Activated effector memory CD4-positive, alpha-beta T cell treated with anti-CD3 and anti-CD28 coated beads, Interleukin-2, amount 50 U/mL, for 16 hours (primary cell): ENCODE data around the gene LY86.

Experiments
- DNase-seq: peaks from one replicate; pipeline ENCODE4 v3.0.0-alpha.2; 2020

Gene LY86

DNA sequence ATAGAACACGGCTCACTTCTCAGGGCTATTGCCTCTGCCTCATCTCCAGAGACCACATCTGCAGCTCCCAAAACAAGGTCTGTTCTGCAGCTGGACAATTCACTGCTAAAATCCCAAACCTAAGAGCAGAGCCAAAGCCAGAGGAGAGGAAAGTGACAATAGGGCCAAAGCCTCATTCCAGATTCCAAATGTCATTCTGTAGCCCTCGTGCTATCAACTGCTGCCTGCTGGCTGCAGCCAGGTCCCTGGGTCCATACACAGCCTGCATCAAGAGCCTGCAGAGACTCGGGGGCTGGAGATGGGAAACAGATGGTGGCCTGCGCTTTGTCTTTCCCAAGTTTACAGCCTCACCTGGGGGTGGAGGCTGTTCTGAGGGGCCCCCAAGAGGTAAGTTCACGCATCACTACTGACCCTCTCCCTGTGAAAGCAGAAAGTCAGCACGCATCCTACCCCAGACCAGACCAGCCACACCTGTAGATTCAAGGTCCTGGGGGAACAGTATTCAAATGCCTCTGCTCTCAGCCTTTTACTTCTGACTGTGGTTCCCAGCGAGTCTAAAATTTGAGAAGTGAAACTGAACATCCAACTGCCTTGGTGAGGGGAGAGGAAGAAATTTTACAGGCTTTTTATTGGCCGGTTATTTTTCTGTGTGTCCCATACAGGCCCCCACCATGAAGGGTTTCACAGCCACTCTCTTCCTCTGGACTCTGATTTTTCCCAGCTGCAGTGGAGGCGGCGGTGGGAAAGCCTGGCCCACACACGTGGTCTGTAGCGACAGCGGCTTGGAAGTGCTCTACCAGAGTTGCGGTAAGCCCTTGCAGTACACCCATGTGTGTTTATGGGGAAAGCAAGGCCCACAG lies at the start of gene LY86:
TSS of gene LY86 (plus strand) at position 657 of the 860 bp plus-strand sequence. CDS start at position 672, 15 bp downstream.
- no peak for DNase-seq

DNA sequence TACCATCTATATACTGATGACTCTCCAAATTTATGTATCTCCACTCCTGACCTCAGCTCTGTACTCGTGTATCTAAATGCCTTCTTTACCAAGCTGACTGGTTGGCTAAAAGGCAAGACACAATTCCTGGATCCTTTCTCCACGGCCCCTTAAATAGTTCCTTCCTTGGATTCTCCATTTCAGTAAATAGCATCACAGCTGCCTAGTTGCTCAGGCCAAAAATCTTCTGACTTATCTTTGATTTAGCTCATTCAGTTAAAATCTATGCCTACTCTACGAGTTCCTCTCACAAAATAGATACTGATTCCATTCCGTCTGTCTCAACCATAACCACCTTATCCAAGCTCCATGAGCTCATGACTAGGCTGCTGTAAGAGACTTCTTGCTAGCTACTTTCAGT lies 49.5 kb upstream of the LY86 start:
- DNase-seq = no peak

DNA sequence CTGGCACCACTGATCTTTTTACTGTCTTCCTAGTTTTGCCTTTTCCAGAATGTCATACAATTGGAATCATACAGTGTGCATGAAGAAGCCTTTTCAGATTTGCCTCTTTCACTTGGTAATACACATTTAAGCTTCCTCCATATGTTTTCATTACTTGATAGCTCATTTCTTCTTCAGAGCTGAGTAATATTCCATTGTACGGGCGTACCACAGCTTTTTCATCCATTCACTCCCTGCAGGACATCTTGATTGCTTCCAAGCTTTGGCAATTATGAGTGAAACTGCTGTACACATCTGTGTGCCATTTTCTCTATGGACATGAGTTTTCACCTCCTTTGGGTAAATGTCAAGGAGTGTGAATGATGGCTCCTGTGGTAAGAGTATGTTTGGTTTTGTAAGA lies 46.2 kb upstream of the LY86 start:
- no peak for DNase-seq

DNA sequence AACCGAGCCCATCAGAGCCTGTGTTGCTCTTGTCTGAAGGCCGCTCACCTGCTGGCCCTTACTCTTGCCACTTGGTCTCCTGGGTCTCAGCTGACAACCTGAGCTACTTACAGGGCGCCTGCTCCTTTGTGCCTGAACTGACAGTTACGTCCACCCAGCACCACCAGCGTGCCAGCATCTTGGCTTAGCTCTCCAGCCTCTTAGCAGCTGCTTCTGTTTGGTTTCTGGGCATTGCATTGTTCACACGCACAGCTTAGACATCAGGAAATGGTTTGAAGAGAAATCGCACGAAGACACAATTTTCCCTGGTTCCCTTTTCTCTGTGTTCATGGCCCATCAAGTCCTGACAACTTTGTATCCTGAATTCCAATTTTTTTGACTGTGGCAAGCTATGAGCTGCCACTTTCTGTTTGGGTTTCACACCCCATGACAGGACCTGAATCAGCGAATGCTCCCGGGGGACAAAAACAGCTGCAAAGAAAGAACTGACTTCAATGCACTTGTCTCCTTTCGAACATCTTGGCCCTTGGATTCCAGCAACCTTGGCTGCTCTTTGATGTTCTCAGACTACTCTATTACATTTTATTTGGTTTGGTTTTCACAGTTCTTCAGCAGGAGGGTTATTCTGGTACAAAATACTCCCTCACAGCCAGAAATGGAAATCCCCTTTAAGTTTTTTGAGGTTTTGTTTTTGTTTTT lies 45.2 kb upstream of the LY86 start:
- DNase-seq = no peak

DNA sequence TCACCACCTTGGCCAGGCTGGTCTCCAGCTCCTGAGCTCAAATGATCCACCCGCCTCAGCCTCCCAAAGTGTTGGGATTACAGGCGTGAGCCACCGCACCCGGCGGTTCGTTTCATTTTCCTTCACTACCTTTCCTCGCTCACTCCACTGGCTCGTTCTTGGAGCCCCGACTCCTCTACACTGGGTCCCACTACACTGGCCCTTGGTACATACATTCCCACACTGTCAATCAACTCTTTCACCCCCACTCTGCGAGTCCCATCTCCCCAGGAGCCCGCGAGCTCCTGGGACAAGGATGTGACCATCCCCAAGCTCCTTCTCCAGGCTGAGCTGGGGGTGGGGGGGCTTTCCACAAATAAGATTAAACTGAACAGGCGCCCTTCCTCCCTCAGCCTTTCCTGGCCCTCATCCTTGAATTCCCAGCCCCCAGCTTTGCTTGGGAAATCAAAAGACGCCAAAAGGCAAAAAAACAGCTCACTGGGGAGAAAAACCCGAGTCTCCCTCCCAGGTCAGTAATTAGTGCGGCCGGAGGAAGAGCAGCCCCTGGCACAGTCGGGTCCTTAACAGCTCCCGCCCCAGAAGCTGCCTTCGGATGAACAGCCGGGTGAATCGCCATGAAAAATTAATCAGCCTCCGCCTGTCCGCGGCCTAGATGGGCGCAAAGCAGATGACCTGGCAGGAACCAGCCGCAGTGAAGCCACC lies 42.8 kb upstream of the LY86 start:
- DNase-seq = no peak

DNA sequence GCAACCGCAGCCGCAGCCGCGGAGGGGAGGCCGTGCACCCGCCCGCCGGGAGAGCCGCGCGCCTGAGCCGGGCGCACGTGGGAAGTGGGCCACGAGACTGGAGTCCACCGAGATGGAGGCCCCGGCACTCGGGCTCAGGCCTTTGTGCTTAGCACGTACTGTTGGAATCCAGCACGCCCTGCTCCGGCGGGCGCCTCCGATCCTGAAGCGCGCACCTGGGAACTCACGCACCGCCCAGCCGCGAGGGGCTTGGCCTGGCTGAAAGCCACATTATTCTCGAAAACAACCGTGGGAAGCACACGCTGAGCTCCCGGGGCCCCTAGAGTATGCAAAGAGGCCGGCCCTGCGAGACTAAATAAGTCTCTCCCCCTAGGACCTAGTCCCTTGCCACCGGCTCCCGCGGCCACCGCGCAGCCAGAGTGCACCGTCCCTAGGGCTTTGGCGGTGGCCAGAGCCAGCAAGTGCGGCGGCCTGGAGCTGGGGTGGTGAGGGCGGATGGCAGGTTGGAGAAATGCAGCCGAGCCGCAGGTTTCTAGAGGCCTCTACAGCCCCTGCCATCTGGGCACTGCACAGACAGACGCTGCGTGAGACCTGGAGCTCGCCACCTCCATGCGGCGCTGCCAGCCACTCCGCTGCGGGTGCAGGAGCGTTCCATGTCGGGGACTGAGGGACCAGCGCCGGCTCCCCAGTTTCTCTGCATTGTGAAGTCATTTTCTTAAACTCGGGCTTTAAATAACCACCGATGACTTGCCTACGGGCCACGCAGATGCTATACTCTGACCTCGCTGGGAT lies 42.0 kb upstream of the LY86 start:
- peak; percentile 64 for DNase-seq

DNA sequence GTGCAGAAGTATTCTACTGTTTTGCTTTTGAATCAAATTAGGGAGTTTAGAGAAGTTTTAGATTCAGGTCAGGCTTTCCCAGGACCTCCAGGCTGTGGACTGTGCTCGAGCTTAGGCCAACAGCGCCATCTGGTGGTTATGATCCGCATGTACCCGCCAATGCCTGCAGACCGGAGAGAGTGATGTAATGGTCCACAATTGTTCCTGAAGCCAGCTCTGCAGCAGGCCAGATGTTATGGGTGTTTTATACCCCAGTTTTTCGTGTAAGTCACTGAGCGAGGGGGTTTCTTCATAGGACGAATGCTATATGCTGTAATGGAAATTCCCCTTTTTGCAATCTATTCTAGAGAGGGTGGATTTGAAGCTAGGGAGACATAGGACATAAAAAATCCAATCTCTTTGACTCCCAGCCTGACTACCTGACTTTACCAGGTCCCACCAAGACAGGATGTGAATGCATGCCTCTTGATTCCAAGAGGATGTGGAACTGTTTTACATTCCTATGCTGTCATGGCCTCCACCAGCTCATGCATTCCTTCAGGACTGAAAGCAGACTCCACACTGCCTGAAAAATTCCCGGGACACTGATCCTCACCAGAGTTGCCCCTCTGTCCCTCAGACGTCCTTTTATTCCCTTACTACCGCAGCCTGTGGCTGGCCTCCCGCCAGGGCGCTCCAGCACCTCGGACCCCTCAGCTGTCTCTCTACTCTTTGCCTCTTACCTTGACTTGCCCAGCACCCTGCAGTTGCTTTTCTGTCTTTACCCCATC lies 41.2 kb upstream of the LY86 start:
- peak; percentile 92 for DNase-seq

DNA sequence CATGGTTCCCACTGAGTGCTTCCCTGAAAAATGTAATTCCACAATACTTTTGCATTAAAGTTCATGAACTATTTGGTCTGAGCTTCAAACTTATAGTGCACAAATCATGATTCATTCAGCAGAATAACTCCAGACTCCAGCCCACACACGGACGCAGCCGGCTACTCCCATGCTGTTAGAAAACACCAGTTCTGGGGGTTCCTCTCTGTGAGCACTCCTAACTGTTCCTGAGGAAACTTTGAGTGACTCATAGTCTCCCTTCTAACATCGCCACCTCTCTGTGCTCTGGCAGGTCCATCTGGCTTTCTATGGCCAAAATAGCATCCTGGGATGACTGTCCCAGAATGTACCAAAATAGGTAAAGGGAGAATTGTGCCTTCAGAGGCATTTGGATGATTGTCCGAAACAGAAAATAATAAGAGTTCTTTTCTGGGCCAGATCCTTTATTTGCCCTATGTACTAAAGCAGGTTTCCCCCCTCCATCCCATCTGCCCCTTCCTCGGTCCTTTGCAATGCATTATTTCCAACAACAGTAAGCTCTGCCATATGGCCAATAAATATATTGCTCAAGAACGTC lies 32.3 kb upstream of the LY86 start:
- no peak for DNase-seq

DNA sequence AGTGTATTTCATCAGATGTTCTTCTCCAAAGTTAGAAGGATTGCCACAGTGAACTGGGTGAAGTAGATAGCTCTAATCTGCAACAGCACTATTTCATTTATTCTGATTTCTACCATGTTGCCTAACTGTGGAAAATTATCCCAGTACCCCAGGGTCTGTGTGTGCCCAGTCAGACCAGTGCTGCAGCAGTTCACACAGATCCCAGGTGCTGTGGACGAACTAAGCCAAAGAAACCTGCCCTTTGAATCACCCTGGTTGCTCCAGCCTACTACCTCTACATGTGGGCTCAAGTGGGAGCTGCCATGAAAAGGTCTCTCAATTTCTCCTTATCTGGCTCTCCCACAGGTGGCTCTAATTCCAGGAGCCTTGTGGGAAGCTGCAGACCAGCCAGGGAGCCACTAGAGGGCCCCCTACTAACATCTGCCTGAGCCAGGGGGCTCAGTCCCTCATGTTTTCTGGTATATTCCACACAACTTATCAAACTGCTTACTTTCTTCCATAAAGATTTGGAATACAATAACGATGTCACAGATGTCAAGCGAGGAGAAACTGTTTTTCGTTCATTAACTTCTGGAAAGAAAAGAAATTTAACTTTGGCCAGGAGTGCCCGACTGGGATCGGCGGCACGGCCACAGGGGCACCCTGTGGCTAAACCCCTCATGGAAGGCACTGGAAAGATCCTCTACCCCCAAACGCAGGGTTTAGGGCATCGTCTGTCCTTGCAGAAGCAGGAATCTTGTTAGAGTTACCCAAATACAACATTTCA lies 31.6 kb upstream of the LY86 start:
- peak; percentile 71 for DNase-seq

DNA sequence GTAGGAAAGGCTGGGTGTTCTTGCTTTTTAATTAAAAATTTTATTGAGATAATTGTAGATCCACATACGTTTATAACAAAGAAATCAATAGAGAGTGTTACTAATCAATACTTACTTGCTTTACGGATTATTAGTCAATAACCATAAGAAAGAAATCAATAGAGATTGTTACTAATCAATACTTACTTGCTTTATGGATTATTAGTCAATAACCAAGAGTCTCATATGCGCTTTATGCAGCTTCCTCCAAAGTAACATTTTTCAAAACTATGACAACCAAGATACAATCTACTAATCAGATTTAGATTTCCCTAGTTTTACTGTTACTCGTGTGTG lies 31.0 kb upstream of the LY86 start:
- no peak for DNase-seq

DNA sequence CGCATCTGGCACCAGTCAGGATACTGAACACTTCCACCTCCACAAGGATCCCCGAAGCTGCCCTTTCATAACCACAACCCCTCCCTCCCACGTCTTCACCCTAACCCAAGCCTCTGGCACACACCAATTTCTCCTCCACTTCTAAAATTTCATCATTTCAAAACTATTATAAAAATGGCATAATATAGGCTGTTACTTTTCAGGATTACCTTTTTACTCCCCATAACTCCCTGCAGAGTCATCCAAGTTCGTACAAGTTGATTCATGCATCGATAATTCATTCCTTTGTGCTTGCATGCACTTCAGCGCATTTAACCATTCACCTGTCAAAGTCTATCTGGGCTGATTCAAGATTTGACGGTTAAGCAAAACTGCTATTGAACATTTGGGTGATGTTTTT lies 30.6 kb upstream of the LY86 start:
- DNase-seq = no peak

DNA sequence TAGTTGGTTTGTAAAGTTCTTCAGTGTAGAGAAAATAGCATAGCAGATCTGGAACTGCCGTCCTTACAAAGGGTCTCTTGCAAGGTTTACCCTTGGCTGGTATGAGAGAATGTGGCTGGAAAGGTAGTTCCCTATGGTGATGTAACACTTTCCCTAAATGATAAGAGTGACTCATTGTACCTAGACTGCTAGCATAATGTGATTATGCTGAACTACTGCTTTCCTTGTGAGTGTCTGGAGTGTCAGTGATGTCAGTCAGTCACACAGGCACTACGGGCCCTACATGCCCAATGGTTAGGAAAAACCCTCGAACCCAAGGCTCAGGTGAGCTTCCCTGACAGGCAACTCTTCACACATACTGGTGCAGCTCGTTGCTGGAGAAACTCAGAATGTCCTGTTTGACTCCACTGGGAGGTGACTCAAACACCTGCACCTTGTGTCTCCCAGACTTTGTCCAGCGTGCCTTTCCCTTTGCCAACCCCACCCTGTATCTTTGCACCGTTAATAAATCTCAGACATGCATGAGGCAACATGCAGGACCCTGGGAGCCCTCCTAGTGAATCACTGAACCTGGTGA lies 28.4 kb upstream of the LY86 start:
- DNase-seq = no peak

DNA sequence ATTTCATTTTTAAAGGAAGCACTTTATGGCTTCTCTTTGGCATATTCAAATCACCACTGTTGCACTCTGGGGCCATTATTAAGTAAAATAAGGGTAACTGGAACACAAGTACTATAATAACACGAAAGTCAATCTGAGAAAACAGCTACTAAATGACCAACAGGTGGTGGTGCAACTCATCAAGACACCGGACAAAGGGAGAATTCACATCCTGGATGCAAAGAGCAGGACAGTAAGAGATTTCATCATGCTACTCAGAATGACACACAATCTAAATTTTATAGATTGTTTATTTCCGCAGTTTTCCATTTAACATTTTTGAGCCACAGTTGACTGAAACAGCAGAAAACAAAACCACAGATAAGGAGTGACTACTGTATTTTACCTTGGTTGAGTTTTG lies 27.6 kb upstream of the LY86 start:
- no peak for DNase-seq

DNA sequence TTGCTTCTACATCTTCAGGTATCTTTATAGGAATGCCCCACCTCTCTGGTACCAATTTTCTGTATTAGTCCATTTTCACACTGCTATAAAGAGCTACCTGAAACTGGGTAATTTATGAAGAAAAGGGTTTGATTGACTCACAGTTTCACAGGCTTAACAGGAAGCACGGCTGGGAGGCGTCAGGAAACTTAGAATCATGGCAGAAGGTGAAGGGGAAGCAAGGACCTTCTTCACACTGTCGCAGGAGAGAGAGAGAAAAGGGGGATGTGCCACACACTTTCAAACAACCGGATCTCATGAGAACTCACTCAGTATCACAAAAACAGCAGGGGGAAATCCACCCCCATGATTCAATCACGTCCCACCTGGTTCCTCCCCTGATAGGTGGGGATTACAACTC lies 24.4 kb upstream of the LY86 start:
- no peak for DNase-seq

DNA sequence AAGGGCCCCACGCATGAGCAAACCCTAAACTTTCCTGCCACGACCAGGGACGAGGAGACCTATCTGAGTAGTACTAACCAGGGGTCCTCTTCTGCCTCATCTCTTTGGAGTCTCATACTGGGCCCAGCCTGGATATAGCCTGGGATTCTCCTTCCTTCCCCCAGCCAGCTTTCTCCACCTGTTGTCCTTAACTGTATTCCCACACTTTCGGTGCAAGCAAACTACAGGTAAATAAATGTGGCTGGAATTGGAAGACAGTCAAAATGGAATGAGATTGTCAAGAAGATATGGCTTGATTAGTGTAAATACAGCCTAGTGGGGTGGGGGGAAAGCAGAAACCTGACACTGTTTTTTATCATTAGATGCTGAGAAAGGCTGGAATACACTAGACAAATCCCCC lies 23.5 kb upstream of the LY86 start:
- no peak for DNase-seq

DNA sequence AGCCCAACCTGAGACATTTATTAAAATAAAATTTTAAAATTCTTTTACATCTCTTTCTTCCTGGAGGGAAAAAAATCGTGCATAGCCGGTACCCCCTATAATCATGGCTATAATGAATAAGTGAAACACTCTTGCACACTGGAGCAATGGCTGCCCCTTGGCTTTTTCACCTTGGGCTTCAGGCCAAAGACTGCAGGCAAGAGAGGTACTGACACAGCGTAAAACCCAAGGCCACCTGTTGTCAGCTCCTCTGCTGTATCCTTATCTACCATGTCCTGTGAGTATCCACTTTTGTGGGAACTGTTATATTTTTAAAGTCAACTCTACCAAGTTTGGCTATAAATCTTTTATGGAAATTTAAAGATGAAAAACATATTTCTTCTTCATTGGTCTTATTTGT lies 23.0 kb upstream of the LY86 start:
- DNase-seq = no peak

DNA sequence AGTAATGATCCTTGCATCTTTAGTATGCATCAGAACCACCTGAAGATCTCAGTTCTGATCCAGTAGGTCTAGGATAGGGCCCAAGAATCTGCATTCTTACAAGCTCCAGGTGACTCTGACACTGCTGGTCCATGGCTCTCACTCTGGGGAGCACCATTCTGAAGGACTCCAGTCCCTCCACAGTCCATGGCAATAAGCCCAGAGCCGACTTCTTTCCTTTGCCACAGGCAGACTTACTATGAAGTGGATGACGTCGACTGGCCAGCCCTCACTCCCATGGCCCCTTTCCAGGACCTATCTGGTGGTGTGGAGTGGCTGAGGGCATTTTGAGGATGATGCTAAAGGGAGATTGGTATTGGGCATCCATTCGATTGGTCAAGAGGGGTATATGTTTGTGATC lies 21.8 kb upstream of the LY86 start:
- no peak for DNase-seq

DNA sequence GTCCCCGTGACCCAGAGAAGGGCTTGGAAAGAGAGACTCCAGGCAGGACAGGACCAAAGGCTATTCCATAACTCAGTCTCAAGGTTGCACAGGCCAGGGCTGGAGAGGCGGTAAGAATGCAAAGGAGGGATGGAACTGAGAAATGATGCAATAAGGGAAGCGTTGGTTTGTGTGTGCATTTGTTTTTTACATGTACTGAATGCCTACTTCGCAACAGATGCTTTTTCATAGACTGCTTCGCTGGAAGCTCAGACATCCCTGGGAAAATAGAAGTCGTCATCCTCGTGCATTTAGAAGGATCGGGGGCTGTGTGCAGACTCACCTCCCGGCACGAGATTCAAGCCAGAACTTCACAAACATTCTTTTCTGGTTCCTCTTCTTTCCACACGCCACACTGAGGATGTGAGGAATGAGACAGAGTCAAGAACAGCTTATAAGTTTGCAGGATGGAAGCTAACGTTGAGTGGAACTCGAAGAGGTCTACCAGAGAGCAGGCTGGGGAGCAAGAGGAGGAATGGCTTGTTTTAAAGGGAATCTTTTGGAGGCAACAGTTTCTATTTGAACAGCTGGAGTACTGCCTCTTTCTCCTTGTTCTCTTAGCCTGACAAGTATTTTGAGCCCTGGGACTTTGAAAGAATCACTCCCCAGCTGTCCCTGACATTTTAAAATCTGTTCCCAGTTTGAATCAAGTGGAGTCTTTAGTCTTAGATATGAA lies 19.3 kb upstream of the LY86 start:
- DNase-seq = no peak

DNA sequence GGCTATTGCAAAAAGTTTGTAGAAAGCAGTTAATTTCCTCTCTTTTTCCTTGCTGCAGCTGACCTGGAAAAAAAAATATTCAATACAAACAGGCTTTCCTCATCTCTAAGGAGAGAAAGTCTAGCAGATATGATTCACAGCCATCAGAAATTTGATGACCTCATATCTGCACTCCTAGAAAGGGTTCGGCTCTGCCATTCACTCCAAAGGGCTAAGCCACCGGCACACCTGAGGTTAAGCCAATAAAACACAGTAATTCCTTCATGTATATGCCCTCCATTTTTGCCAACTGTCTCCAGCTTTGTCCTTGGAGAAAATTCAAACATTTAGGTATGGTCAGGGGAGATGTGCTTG lies 18.7 kb upstream of the LY86 start:
- DNase-seq = no peak
